Measurements from ENCODE around the gene EGFLAM.

EGFLAM gene

GRCh38 chr5:38448568-38449350, 190.4 kb downstream of the EGFLAM start:
- no peak for DNase-seq (ENCODE audit: low spot score)

- DNase-seq (ENCODE audit: low spot score) = no peak
Measured at GRCh38 chr5:38450627-38451026, 192.3 kb downstream of the EGFLAM start.

- DNase-seq (ENCODE audit: low spot score) = no peak
Measured at GRCh38 chr5:38451074-38451725, 192.8 kb downstream of the EGFLAM start.

GRCh38 chr5:38452201-38452600, 193.8 kb downstream of the EGFLAM start:
- no peak for DNase-seq (ENCODE audit: low spot score)

- no peak for DNase-seq (ENCODE audit: low spot score)
Measured at GRCh38 chr5:38453506-38453905, 195.1 kb downstream of the EGFLAM start.

- DNase-seq (ENCODE audit: low spot score) = no peak
Measured at GRCh38 chr5:38453921-38454320, 195.6 kb downstream of the EGFLAM start.

- no peak for DNase-seq (ENCODE audit: low spot score)
Measured at GRCh38 chr5:38455796-38456330, 197.5 kb downstream of the EGFLAM start.

GRCh38 chr5:38456657-38457399, 198.5 kb downstream of the EGFLAM start:
- DNase-seq (ENCODE audit: low spot score) = no peak

GRCh38 chr5:38458174-38458573, 199.8 kb downstream of the EGFLAM start:
- no peak for DNase-seq (ENCODE audit: low spot score)

GRCh38 chr5:38462976-38463633, 204.7 kb downstream of the EGFLAM start:
- no peak for DNase-seq (ENCODE audit: low spot score)

- no peak for DNase-seq (ENCODE audit: low spot score)
Measured at GRCh38 chr5:38463634-38464521, 205.5 kb downstream of the EGFLAM start.

GRCh38 chr5:38465061-38465460, 206.7 kb downstream of the EGFLAM start:
- DNase-seq (ENCODE audit: low spot score) = no peak

GRCh38 chr5:38465702-38466423, 207.5 kb downstream of the EGFLAM start:
- no peak for DNase-seq (ENCODE audit: low spot score)

GRCh38 chr5:38466424-38467189, 208.2 kb downstream of the EGFLAM start:
- DNase-seq (ENCODE audit: low spot score) = no peak

- no peak for DNase-seq (ENCODE audit: low spot score)
Measured at GRCh38 chr5:38467353-38468040, 209.1 kb downstream of the EGFLAM start.

- DNase-seq (ENCODE audit: low spot score) = no peak
Measured at GRCh38 chr5:38468202-38468673, 209.9 kb downstream of the EGFLAM start.

- no peak for DNase-seq (ENCODE audit: low spot score)
Measured at GRCh38 chr5:38468978-38469706, 210.8 kb downstream of the EGFLAM start.

- DNase-seq (ENCODE audit: low spot score) = no peak
Measured at GRCh38 chr5:38469707-38470267, 211.4 kb downstream of the EGFLAM start.

Data from hematopoietic multipotent progenitor cell treated with erythropoietin and hydrocortisone succinate and interleukin-3 and kit ligand, for 15 days (in vitro differentiated cells).